ENCODE data around the gene CDCA4. TPM values are rescaled to one million over a fixed set of nuclear protein-coding genes. Genes with fewer than 3 reads are reported as not detected.

The CDCA4 gene
- total RNA-seq, 1 experiment from 2014 or later: 57.7 TPM

DNA sequence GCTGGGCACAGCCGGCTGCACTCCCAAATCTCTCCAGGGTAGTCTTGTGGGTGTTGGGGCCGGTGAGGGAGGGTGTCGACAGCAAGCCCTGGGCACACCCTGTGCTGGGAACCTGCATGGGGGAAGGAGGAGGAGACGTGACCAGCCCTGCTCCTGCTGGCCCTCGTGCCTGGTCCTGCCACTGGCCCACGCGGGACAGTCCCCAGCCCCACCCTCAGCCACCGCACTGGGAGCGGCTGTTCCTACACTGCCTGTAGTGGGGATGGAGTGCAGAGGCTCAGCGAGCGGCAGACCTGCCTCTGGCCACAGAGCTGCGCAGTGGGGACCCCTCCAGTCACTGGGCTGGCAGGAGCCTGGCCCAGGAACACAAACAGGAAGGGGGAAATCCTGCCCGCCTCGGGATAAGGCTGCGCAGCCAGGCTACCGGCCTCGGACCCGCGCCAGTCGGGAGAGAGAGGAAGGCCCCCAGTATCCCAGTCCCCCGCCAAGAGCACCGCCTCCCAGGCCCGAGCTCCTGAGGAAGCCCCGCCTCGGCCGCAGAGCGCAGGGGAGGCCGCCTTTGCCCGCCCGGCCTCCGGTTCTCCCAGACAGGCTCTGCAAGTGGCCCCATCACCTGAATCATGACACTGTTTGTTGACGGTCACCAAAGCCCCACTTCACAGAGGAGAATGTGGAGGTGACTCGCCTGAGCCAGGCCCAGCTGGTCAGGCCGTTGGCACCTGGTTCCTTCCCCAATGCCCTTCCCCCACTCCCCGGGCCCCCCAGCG, 53.3 kb downstream of the CDCA4 start:
- H2BK20ac ChIP-seq (ENCODE audit: low read depth, low read length, poor library complexity, severe bottlenecking): no peak overlapping the region
- peak; percentile 64 for DNase-seq
- no peak overlapping the region for H3K56ac ChIP-seq (ENCODE audit: insufficient read length, low read depth, low read length)
- H4K8ac ChIP-seq (replicated peaks; ENCODE audit: insufficient read length, low read depth, low read length): no peak overlapping the region
- H2AK5ac ChIP-seq (ENCODE audit: insufficient read length, low read length): no peak overlapping the region
- H3K18ac ChIP-seq (ENCODE audit: insufficient read length, low read depth, low read length): no peak overlapping the region
- H4K5ac ChIP-seq (ENCODE audit: insufficient read length, low read depth, low read length): no peak overlapping the region
- Mint-ChIP-seq H3K27me3 (ENCODE audit: low read depth) (peaks cover 24% of the 10 kb centered on the region), H3K27ac (no peak overlapping the region), H3K36me3 (ENCODE audit: insufficient read depth in 1 of 3, low read depth in 3 of 3) (no peaks in the 10 kb centered on the region), H3K4me3 (peak overlapping the region; percentile 32 to 68; a peak in 4 of 5 replicates), H3K4me1 (peaks cover 11 to 21% of the 10 kb centered on the region in 2 experiments), H3K9me3 (no peaks in the 10 kb centered on the region)
- H3K27me3 ChIP-seq (ENCODE audit: insufficient read depth, low read length): no peaks in the 10 kb centered on the region; the same call in 1 of the 2 replicates
- no peaks in the 10 kb centered on the region for H4K20me1 ChIP-seq (ENCODE audit: control insufficient read depth, insufficient read depth, insufficient read length)
- H2BK5ac ChIP-seq (ENCODE audit: insufficient read length, low read length): no peak overlapping the region
- peaks cover 3% of the 10 kb centered on the region; the same call in 1 of the 2 replicates for H3K4me1 ChIP-seq (ENCODE audit: insufficient read depth, low read length)
- H3K27ac ChIP-seq (ENCODE audit: insufficient read length, low read depth, low read length): no peak overlapping the region
- no peak for TF ChIP-seq CTCF (conservative IDR thresholded peaks at IDR 0.05)
- H2AFZ ChIP-seq (ENCODE audit: low read length): no peak overlapping the region
- peak overlapping the region; percentile 58 for H3K4me2 ChIP-seq (ENCODE audit: insufficient read depth, insufficient read length, low read length)
- H3T11ph ChIP-seq (ENCODE audit: low read length): no peak overlapping the region
- WGBS (ENCODE audit: extremely low coverage, insufficient read length, low lambda C conversion rate): no CpG with 5 or more reads among the region's 36 CpGs
- no peak overlapping the region for H2BK15ac ChIP-seq (ENCODE audit: low read depth, low read length)
- H2BK12ac ChIP-seq (ENCODE audit: insufficient read length, low read depth, low read length): no peak overlapping the region
- no peak overlapping the region for H4K91ac ChIP-seq (ENCODE audit: insufficient read length, low read depth, low read length)
- no peaks in the 10 kb centered on the region for H3K79me1 ChIP-seq (ENCODE audit: insufficient read depth, low read depth, low read length, poor library complexity, severe bottlenecking)
- H2BK120ac ChIP-seq (ENCODE audit: low read depth, low read length, poor library complexity, severe bottlenecking): no peak overlapping the region
- H3K9me3 ChIP-seq (ENCODE audit: control insufficient read depth, low read depth, low read length): no peaks in the 10 kb centered on the region
- H3K23ac ChIP-seq (ENCODE audit: insufficient read length, low read depth, low read length): no peak overlapping the region
- no peak overlapping the region for H3K9ac ChIP-seq (ENCODE audit: extremely low read depth, insufficient read length, low read length)
- no peaks in the 10 kb centered on the region for H3K79me2 ChIP-seq (ENCODE audit: insufficient read depth, low read length)
- H3K4ac ChIP-seq (ENCODE audit: low read depth, low read length): no peak overlapping the region
- peaks cover 6% of the 10 kb centered on the region for H3K23me2 ChIP-seq (ENCODE audit: insufficient read length, low read depth, low read length, poor library complexity, severe bottlenecking)
- H3K14ac ChIP-seq (ENCODE audit: insufficient read depth, low read length): peak overlapping the region; percentile 9
